Measurements from ENCODE around the gene FGD6.

The FGD6 gene

GRCh38 chr12:95129115-95129514 lies 88.2 kb downstream of the FGD6 start:
- H3K4me3 ChIP-seq (ENCODE audit: low read depth, low read length) = no peak overlapping the region
- ChIA-PET POLR2A (no interaction called here), CTCF (interaction anchor here (1.0 kb wide), 1 partner anchor 12 kb away, joined by 4 read pairs; no protein-coding TSS in a partner anchor)
- no peak for DNase-seq (ENCODE audit: low read depth, low spot score)
- TF ChIP-seq, protein P1, sequence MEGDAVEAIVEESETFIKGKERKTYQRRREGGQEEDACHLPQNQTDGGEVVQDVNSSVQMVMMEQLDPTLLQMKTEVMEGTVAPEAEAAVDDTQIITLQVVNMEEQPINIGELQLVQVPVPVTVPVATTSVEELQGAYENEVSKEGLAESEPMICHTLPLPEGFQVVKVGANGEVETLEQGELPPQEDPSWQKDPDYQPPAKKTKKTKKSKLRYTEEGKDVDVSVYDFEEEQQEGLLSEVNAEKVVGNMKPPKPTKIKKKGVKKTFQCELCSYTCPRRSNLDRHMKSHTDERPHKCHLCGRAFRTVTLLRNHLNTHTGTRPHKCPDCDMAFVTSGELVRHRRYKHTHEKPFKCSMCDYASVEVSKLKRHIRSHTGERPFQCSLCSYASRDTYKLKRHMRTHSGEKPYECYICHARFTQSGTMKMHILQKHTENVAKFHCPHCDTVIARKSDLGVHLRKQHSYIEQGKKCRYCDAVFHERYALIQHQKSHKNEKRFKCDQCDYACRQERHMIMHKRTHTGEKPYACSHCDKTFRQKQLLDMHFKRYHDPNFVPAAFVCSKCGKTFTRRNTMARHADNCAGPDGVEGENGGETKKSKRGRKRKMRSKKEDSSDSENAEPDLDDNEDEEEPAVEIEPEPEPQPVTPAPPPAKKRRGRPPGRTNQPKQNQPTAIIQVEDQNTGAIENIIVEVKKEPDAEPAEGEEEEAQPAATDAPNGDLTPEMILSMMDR (IDR thresholded peaks at IDR 0.05; ENCODE audit: insufficient read depth, low read length, missing control alignments) = no peak

GRCh38 chr12:95126736-95127135 lies 90.5 kb downstream of the FGD6 start:
- CTCF ChIA-PET = no interaction called here
- TF ChIP-seq, protein P1 (IDR thresholded peaks at IDR 0.05; ENCODE audit: insufficient read depth, low read length, missing control alignments) = no peak
- POLR2A ChIA-PET = no interaction called here

DNA sequence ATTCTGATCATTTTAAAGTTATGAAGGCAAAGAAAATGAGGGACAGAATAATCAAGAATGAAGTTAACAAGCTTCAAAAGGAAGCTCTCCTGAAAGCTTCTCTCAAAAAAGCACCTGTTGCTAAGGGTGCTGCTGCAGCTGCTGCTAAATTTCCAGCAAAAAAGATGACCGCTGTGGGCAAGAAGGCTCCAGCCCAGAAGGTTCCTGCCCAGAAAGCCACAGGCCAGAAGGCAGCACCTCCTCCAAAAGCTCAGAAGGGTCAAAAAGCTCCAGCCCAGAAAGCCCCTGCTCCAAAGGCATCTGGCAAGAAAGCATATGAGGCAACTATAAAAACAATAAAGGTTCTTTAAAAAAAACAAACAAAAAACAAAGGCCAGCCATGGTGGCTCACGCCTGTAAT lies 91.2 kb downstream of the FGD6 start:
- TF ChIP-seq, protein P1 (IDR thresholded peaks at IDR 0.05; ENCODE audit: insufficient read depth, low read length, missing control alignments) = no peak
- DNase-seq (ENCODE audit: low read depth, low spot score) = no peak
- POLR2A ChIA-PET = no interaction called here

More at GRCh38 chr12:95126736-95127135, 90.5 kb downstream of the FGD6 start:
- no peak overlapping the region for H3K4me3 ChIP-seq (ENCODE audit: low read depth, low read length)
- DNase-seq (ENCODE audit: low read depth, low spot score) = no peak

DNA sequence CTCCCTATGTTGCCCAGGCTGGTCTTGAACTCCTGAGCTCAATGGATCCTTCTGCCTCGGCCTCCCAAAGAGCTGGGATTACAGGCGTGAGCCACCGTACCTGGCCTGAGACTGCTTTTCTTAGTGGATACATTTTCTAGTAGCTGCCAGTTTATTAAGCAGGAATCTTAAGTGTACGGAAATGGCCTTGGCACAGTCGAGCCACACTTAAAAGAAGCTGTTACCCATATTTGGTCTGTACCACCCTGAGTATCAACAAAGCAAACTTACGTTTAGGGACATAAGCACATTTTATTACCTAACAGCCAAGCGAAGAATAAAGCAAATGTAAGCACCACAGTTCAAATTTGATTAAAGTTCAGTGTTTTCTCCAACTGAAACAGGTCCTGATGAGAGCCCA lies 93.2 kb downstream of the FGD6 start:
- TF ChIP-seq, protein P1 (IDR thresholded peaks at IDR 0.05; ENCODE audit: insufficient read depth, low read length, missing control alignments) = no peak
- ChIA-PET POLR2A (no interaction called here), CTCF (no interaction called here)
- no peak overlapping the region for H3K4me3 ChIP-seq (ENCODE audit: low read depth, low read length)
- no peak for DNase-seq (ENCODE audit: low read depth, low spot score)

More for the DNA sequence above, 91.2 kb downstream of the FGD6 start:
- CTCF ChIA-PET = interaction anchor here (1.1 kb wide), 1 partner anchor 208 kb away, joined by 5 read pairs; no protein-coding TSS in a partner anchor
- H3K4me3 ChIP-seq (ENCODE audit: low read depth, low read length) = no peak overlapping the region

- TF ChIP-seq, protein P1 (IDR thresholded peaks at IDR 0.05; ENCODE audit: insufficient read depth, low read length, missing control alignments) = no peak
- CTCF ChIA-PET = interaction anchor here (1.3 to 1.5 kb wide), 3 partner anchors 215 to 415 kb away, joined by 3 to 5 read pairs (median 4); no protein-coding TSS in a partner anchor
- POLR2A ChIA-PET = no interaction called here
- no peak overlapping the region for H3K4me3 ChIP-seq (ENCODE audit: low read depth, low read length)
- DNase-seq (ENCODE audit: low read depth, low spot score) = no peak
These were observed 98.5 kb downstream of the FGD6 start for GRCh38 chr12:95118788-95119179.

DNA sequence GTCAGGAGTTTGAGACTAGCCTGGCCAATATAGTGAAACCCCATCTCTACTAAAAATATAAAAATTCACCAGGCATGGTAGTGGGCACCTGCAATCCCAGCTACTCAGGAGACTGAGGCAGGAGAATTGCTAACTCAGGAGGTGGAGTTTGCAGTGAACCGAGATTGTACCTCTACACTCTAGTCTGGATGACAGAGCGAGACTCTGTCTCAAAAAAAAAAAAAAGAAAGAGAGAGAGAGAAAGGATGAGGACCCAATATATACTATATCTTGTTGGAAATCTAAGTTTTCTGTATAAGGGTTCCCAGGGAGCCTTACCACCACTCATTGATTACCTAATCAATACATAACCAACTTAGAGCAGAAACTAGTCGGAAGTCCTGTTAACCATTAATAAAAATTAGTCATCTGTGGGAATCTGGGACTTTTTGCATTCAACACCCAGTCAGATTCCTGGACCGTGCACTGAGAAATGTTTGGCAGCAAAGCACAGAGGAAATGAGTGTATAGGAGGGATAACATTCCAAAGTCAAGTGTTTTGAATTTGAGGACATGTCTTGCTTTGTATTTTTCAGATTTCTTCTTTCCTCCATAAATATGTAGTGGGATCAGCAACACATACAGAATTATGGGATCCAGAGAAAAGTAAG lies 99.0 kb downstream of the FGD6 start:
- ChIA-PET POLR2A (no interaction called here), CTCF (interaction anchor here (1.2 to 3.8 kb wide), 24 partner anchors 15 to 421 kb away, joined by 3 to 142 read pairs (median 8); partner anchors contain the start of genes FGD6, NR2C1 and VEZT)
- TF ChIP-seq, protein P1 (IDR thresholded peaks at IDR 0.05; ENCODE audit: insufficient read depth, low read length, missing control alignments) = no peak
- H3K4me3 ChIP-seq (ENCODE audit: low read depth, low read length) = no peak overlapping the region
- no peak for DNase-seq (ENCODE audit: low read depth, low spot score)
